Activated CD4-positive, alpha-beta memory T cell treated with anti-CD3 and anti-CD28 coated beads, Interleukin-2, amount 10 ng/mL, durations not matched to agents 7 days and 5 days (primary cell): Measurements from ENCODE around the gene KIAA1958. TPM values are rescaled to one million over a fixed set of nuclear protein-coding genes. Genes with fewer than 3 reads are reported as not detected.
"Not testable (repeated sequence)": the region's sequence is repeated elsewhere in the genome, so short reads cannot be mapped to it uniquely, and the experiment has no call there.

Source experiments
- CTCF ChIA-PET: fragments of 350-600 bp; sonication (Branson Sonifier 250); formaldehyde crosslinking; loops from one replicate; lab custom pipeline; 2021; ENCODE audit warnings: antibody characterized with exemption, inconsistent platforms; lab: Charles Lee
- POLR2A ChIA-PET: fragments of 350-600 bp; sonication (Branson Sonifier 250); formaldehyde crosslinking; loops from one replicate; lab custom pipeline; 2021; ENCODE audit warnings: antibody characterized with exemption; lab: Charles Lee
- DNase-seq: peaks from one replicate; pipeline ENCODE4 v3.0.0-alpha.2; 2020
- H3K27ac Mint-ChIP-seq: one replicate; pipeline ENCODE4 v1.8.0; 2021; ENCODE audit warnings: mild to moderate bottlenecking, mixed read lengths
- H3K27me3 Mint-ChIP-seq: one replicate; pipeline ENCODE4 v1.8.0; 2021; ENCODE audit warnings: mixed read lengths
- H3K36me3 Mint-ChIP-seq: one replicate; pipeline ENCODE4 v1.8.0; 2021; ENCODE audit warnings: low read depth, mixed read lengths
- H3K4me1 Mint-ChIP-seq: one replicate; pipeline ENCODE4 v1.8.0; 2021; ENCODE audit warnings: mixed read lengths
- H3K4me3 Mint-ChIP-seq: one replicate; pipeline ENCODE4 v1.8.0; 2021; ENCODE audit warnings: mild to moderate bottlenecking, mixed read lengths
- H3K9me3 Mint-ChIP-seq: one replicate; pipeline ENCODE4 v1.8.0; 2021; ENCODE audit warnings: mixed read lengths
- total RNA-seq, 2 experiments: library from RNA; stranded (reverse); gene quantifications; one replicate each; pipeline ENCODE4 v1.2.3, GENCODE V29; 2021

KIAA1958 gene
- total RNA-seq, 2 experiments from 2014 or later, result 6.9 to 7.4 TPM

- Mint-ChIP-seq H3K27ac (no peak overlapping the region), H3K4me3 (no peak overlapping the region), H3K36me3 (peaks cover 15% of the 10 kb centered on the region), H3K4me1 (no peaks in the 10 kb centered on the region), H3K9me3 (peaks cover 9% of the 10 kb centered on the region), H3K27me3 (no peaks in the 10 kb centered on the region)
- POLR2A ChIA-PET, result no interaction called here
- CTCF ChIA-PET, result no interaction called here
- no peak for DNase-seq
Observed at GRCh38 chr9:112648624-112649023, 162.0 kb downstream of the KIAA1958 start.

GRCh38 chr9:112654282-112654681 lies 167.7 kb downstream of the KIAA1958 start:
- no peak for DNase-seq
- H3K36me3 Mint-ChIP-seq, result no peaks in the 10 kb centered on the region
- no peaks in the 10 kb centered on the region for H3K4me1 Mint-ChIP-seq
- no peaks in the 10 kb centered on the region for H3K9me3 Mint-ChIP-seq
- no peaks in the 10 kb centered on the region for H3K27me3 Mint-ChIP-seq
- no peak overlapping the region for H3K4me3 Mint-ChIP-seq
- CTCF ChIA-PET, result interaction anchor here (0.7 to 1.1 kb wide), 3 partner anchors 9 to 341 kb away, joined by 3 read pairs; no protein-coding TSS in a partner anchor
- no peak overlapping the region for H3K27ac Mint-ChIP-seq
- POLR2A ChIA-PET, result no interaction called here

GRCh38 chr9:112655668-112656067 lies 169.0 kb downstream of the KIAA1958 start:
- Mint-ChIP-seq H3K36me3 (no peaks in the 10 kb centered on the region), H3K27me3 (no peaks in the 10 kb centered on the region), H3K4me3 (no peak overlapping the region), H3K9me3 (no peaks in the 10 kb centered on the region), H3K4me1 (no peaks in the 10 kb centered on the region), H3K27ac (no peak overlapping the region)
- POLR2A ChIA-PET, result no interaction called here
- CTCF ChIA-PET, result no interaction called here
- no peak for DNase-seq

- CTCF ChIA-PET, result interaction anchor here (1.7 kb wide), 1 partner anchor 133 kb away, joined by 5 read pairs; no protein-coding TSS in a partner anchor
- H3K27ac Mint-ChIP-seq, result no peak overlapping the region
Observed at GRCh38 chr9:112659906-112660305, 173.3 kb downstream of the KIAA1958 start.

GRCh38 chr9:112663681-112664080 lies 177.1 kb downstream of the KIAA1958 start:
- H3K27ac Mint-ChIP-seq, result no peak overlapping the region
- CTCF ChIA-PET, result interaction anchor here (0.8 to 1.2 kb wide), 3 partner anchors 9 to 145 kb away, joined by 3 to 4 read pairs (median 4); no protein-coding TSS in a partner anchor
- no peaks in the 10 kb centered on the region for H3K36me3 Mint-ChIP-seq
- no peaks in the 10 kb centered on the region for H3K9me3 Mint-ChIP-seq
- POLR2A ChIA-PET, result no interaction called here
- H3K4me3 Mint-ChIP-seq, result no peak overlapping the region
- no peaks in the 10 kb centered on the region for H3K4me1 Mint-ChIP-seq
- no peak for DNase-seq
- peaks cover 3% of the 10 kb centered on the region for H3K27me3 Mint-ChIP-seq

More at GRCh38 chr9:112659906-112660305, 173.3 kb downstream of the KIAA1958 start:
- Mint-ChIP-seq H3K9me3 (no peaks in the 10 kb centered on the region), H3K36me3 (no peaks in the 10 kb centered on the region), H3K4me3 (no peak overlapping the region), H3K27me3 (no peaks in the 10 kb centered on the region), H3K4me1 (no peaks in the 10 kb centered on the region)
- POLR2A ChIA-PET, result no interaction called here
- DNase-seq, result no peak

GRCh38 chr9:112664531-112664930 lies 177.9 kb downstream of the KIAA1958 start:
- Mint-ChIP-seq H3K4me3 (no peak overlapping the region), H3K27me3 (peaks cover 3% of the 10 kb centered on the region), H3K36me3 (no peaks in the 10 kb centered on the region), H3K27ac (no peak overlapping the region), H3K9me3 (no peaks in the 10 kb centered on the region), H3K4me1 (no peaks in the 10 kb centered on the region)
- no peak for DNase-seq
- ChIA-PET POLR2A (no interaction called here), CTCF (interaction anchor here (1.0 to 1.5 kb wide), 2 partner anchors 8 to 13 kb away, joined by 3 to 4 read pairs; no protein-coding TSS in a partner anchor)

GRCh38 chr9:112665347-112665746 lies 178.7 kb downstream of the KIAA1958 start:
- Mint-ChIP-seq H3K4me1 (no peaks in the 10 kb centered on the region), H3K27ac (no peak overlapping the region), H3K9me3 (no peaks in the 10 kb centered on the region), H3K27me3 (peaks cover 3% of the 10 kb centered on the region), H3K36me3 (no peaks in the 10 kb centered on the region), H3K4me3 (no peak overlapping the region)
- ChIA-PET CTCF (interaction anchor here (1.5 kb wide), 1 partner anchor 14 kb away, joined by 3 read pairs; no protein-coding TSS in a partner anchor), POLR2A (no interaction called here)
- DNase-seq, result no peak

GRCh38 chr9:112669326-112669725 lies 182.7 kb downstream of the KIAA1958 start:
- no peaks in the 10 kb centered on the region for H3K4me1 Mint-ChIP-seq
- H3K27ac Mint-ChIP-seq, result no peak overlapping the region
- DNase-seq, result no peak
- H3K9me3 Mint-ChIP-seq, result no peaks in the 10 kb centered on the region
- no peaks in the 10 kb centered on the region for H3K36me3 Mint-ChIP-seq
- ChIA-PET CTCF (interaction anchor here (0.6 kb wide), 3 partner anchors 11 to 964 kb away, joined by 3 read pairs; partner anchors contain the start of gene INIP), POLR2A (no interaction called here)
- H3K27me3 Mint-ChIP-seq, result peaks cover 3% of the 10 kb centered on the region
- no peak overlapping the region for H3K4me3 Mint-ChIP-seq

- Mint-ChIP-seq H3K4me3 (no peak overlapping the region), H3K27me3 (peaks cover 3% of the 10 kb centered on the region), H3K4me1 (no peaks in the 10 kb centered on the region), H3K27ac (no peak overlapping the region), H3K36me3 (no peaks in the 10 kb centered on the region), H3K9me3 (no peaks in the 10 kb centered on the region)
- POLR2A ChIA-PET, result no interaction called here
- DNase-seq, result no peak
- CTCF ChIA-PET, result no interaction called here
Observed at GRCh38 chr9:112670991-112671625, 184.5 kb downstream of the KIAA1958 start.

- H3K4me1 Mint-ChIP-seq, H3K36me3 Mint-ChIP-seq, CTCF ChIA-PET, H3K27ac Mint-ChIP-seq, POLR2A ChIA-PET, DNase-seq, H3K4me3 Mint-ChIP-seq, H3K27me3 Mint-ChIP-seq, H3K9me3 Mint-ChIP-seq: not testable (repeated sequence)
Observed at GRCh38 chr9:112673221-112673620, 186.6 kb downstream of the KIAA1958 start.

GRCh38 chr9:112677040-112677439 lies 190.4 kb downstream of the KIAA1958 start:
- H3K36me3 Mint-ChIP-seq, result peaks cover 3% of the 10 kb centered on the region
- no peak overlapping the region for H3K4me3 Mint-ChIP-seq
- POLR2A ChIA-PET, result no interaction called here
- H3K4me1 Mint-ChIP-seq, result no peaks in the 10 kb centered on the region
- DNase-seq, result no peak
- CTCF ChIA-PET, result no interaction called here
- H3K27ac Mint-ChIP-seq, result no peak overlapping the region
- peaks cover 15% of the 10 kb centered on the region for H3K9me3 Mint-ChIP-seq
- peaks cover 1% of the 10 kb centered on the region for H3K27me3 Mint-ChIP-seq

- H3K4me1 Mint-ChIP-seq, result peaks cover 6% of the 10 kb centered on the region
- H3K27me3 Mint-ChIP-seq, result peaks cover 1% of the 10 kb centered on the region
- ChIA-PET CTCF (interaction anchor here (1.0 to 1.2 kb wide), 2 partner anchors 11 to 13 kb away, joined by 3 to 4 read pairs; no protein-coding TSS in a partner anchor), POLR2A (interaction anchor here (0.6 kb wide), 1 partner anchor 190 kb away, joined by 3 read pairs; no protein-coding TSS in a partner anchor)
- H3K27ac Mint-ChIP-seq, result no peak overlapping the region
- no peak overlapping the region for H3K4me3 Mint-ChIP-seq
- H3K9me3 Mint-ChIP-seq, result peaks cover 15% of the 10 kb centered on the region
- DNase-seq, result no peak
- H3K36me3 Mint-ChIP-seq, result peaks cover 22% of the 10 kb centered on the region
Observed at GRCh38 chr9:112680731-112681402, 194.2 kb downstream of the KIAA1958 start.

GRCh38 chr9:112689161-112689740 lies 202.6 kb downstream of the KIAA1958 start:
- Mint-ChIP-seq H3K9me3 (no peaks in the 10 kb centered on the region), H3K4me1 (peaks cover 3% of the 10 kb centered on the region), H3K27me3 (no peaks in the 10 kb centered on the region), H3K27ac (no peak overlapping the region), H3K4me3 (no peak overlapping the region), H3K36me3 (peaks cover 68% of the 10 kb centered on the region)
- ChIA-PET POLR2A (no interaction called here), CTCF (no interaction called here)
- no peak for DNase-seq
